Peyer's patch (tissue), 4 donors: ENCODE data around the gene TMCC1. TPM values are rescaled to one million over a fixed set of nuclear protein-coding genes. Genes with fewer than 3 reads are reported as not detected.

Source experiments
- DNase-seq, 3 donors: peaks; one replicate each; pipeline ENCODE4 v3.0.0-alpha.2; 2017 to 2019
- H3K27ac ChIP-seq, 4 donors: fragments of 200-600 bp; sonication (generic); one replicate each; pipeline ENCODE4 v1.5.1; 2016 to 2019
- H3K27me3 ChIP-seq, 2 donors: fragments of 200-600 bp; sonication (generic); one replicate each; pipeline ENCODE4 v1.5.1; 2019
- H3K36me3 ChIP-seq, 3 donors: fragments of 200-600 bp; sonication (generic); one replicate each; pipeline ENCODE4 v1.5.1; 2016 to 2019
- H3K4me1 ChIP-seq, 4 donors: fragments of 200-600 bp; sonication (generic); one replicate each; pipeline ENCODE4 v1.5.1; 2016 to 2019
- H3K4me3 ChIP-seq, 4 donors: fragments of 200-600 bp; sonication (generic); 1 replicate in 3 of 4; 2 replicates in 1 of 4; pipeline ENCODE4 v1.5.1; 2016 to 2019; ENCODE audit warnings: mild to moderate bottlenecking in 1 of 4
- H3K9me3 ChIP-seq, 4 donors: fragments of 200-600 bp; sonication (generic); one replicate each; pipeline ENCODE4 v1.5.1; 2016 to 2019; ENCODE audit warnings: mild to moderate bottlenecking in 1 of 4
- CTCF ChIP-seq, 6 experiments: fragments of 450-650 bp in 4 of 6; fragments of 200-600 bp in 2 of 6; sonication (generic) in 1 of 6; IDR thresholded peaks; one replicate each; pipeline ENCODE4 v1.5.1; 2017 to 2019; ENCODE audit warnings: antibody characterized with exemption in 6 of 6, mild to moderate bottlenecking in 3 of 6, moderate library complexity in 1 of 6
- POLR2A ChIP-seq, 2 donors: fragments of 450-650 bp; IDR thresholded peaks; one replicate each; pipeline ENCODE4 v1.5.1; 2017; ENCODE audit warnings: antibody characterized with exemption in 2 of 2, mild to moderate bottlenecking in 2 of 2, moderate library complexity in 2 of 2
- total RNA-seq, 4 donors: library from RNA; depleted of rRNA; stranded (reverse); fragments of >200 nt; gene quantifications; one replicate each; pipeline ENCODE4 v1.1.0, GENCODE V29; 2016

Gene TMCC1
- total RNA-seq, 4 donors from 2014 or later: 12.9 to 33.1 (median 23.7) TPM

- TF ChIP-seq CTCF (IDR thresholded peaks at IDR 0.05): no peak
- no peak for TF ChIP-seq POLR2A (IDR thresholded peaks at IDR 0.05)
- H3K36me3 ChIP-seq: no peaks in the 10 kb centered on the region
- no peak overlapping the region for H3K4me3 ChIP-seq
- H3K4me1 ChIP-seq: no peaks in the 10 kb centered on the region
- no peak overlapping the region for H3K27ac ChIP-seq
- no peaks in the 10 kb centered on the region for H3K27me3 ChIP-seq
- peaks cover 0 to 6% (median 0%) of the 10 kb centered on the region in 4 donors for H3K9me3 ChIP-seq
- no peak for DNase-seq
These were observed 202.5 kb downstream of the TMCC1 start for GRCh38 chr3:129690963-129691362.

- Histone ChIP-seq H3K27ac (no peak overlapping the region), H3K4me1 (no peaks in the 10 kb centered on the region), H3K27me3 (no peaks in the 10 kb centered on the region), H3K9me3 (peaks cover 0 to 3% (median 0%) of the 10 kb centered on the region in 4 donors), H3K36me3 (no peaks in the 10 kb centered on the region), H3K4me3 (no peak overlapping the region)
- DNase-seq: peak in 2 of 3 donors; percentile 40 to 51
- no peak for TF ChIP-seq CTCF (IDR thresholded peaks at IDR 0.05)
- TF ChIP-seq POLR2A (IDR thresholded peaks at IDR 0.05): no peak
These were observed 203.1 kb downstream of the TMCC1 start for GRCh38 chr3:129690406-129690805.

GRCh38 chr3:129689036-129689435 lies 204.5 kb downstream of the TMCC1 start:
- TF ChIP-seq POLR2A (IDR thresholded peaks at IDR 0.05) (no peak), CTCF (IDR thresholded peaks at IDR 0.05) (no peak)
- no peak for DNase-seq
- Histone ChIP-seq H3K9me3 (no peaks in the 10 kb centered on the region), H3K27me3 (no peaks in the 10 kb centered on the region), H3K36me3 (no peaks in the 10 kb centered on the region), H3K27ac (no peak overlapping the region), H3K4me1 (no peaks in the 10 kb centered on the region), H3K4me3 (no peak overlapping the region)

GRCh38 chr3:129688271-129688895 lies 205.1 kb downstream of the TMCC1 start:
- peak in 1 of 3 donors; percentile 58 for DNase-seq
- H3K4me1 ChIP-seq: no peaks in the 10 kb centered on the region
- H3K27ac ChIP-seq: peak overlapping the region in 1 of 4 donors; percentile 37

GRCh38 chr3:129687586-129688125 lies 205.9 kb downstream of the TMCC1 start:
- no peaks in the 10 kb centered on the region for H3K9me3 ChIP-seq
- no peaks in the 10 kb centered on the region for H3K36me3 ChIP-seq
- no peak for TF ChIP-seq CTCF (IDR thresholded peaks at IDR 0.05)
- no peak for TF ChIP-seq POLR2A (IDR thresholded peaks at IDR 0.05)
- no peak overlapping the region for H3K27ac ChIP-seq
- no peak for DNase-seq
- H3K27me3 ChIP-seq: no peaks in the 10 kb centered on the region
- H3K4me1 ChIP-seq: no peaks in the 10 kb centered on the region
- H3K4me3 ChIP-seq: no peak overlapping the region

More at GRCh38 chr3:129688271-129688895, 205.1 kb downstream of the TMCC1 start:
- no peaks in the 10 kb centered on the region for H3K36me3 ChIP-seq
- no peaks in the 10 kb centered on the region for H3K27me3 ChIP-seq
- TF ChIP-seq CTCF (IDR thresholded peaks at IDR 0.05) (no peak), POLR2A (IDR thresholded peaks at IDR 0.05) (no peak)
- no peaks in the 10 kb centered on the region for H3K9me3 ChIP-seq
- peak overlapping the region in 1 of 4 donors; percentile 10 for H3K4me3 ChIP-seq
